OCI-LY1 (cell line): ENCODE results near the gene ACCSL.
A peak's percentile ranks its signal among the peaks of the same experiment; 100 is the strongest.

Experiments used
- H2AFZ ChIP-seq: fragments of 200-600 bp; sonication (generic), shearing (Covaris generic); 2 replicates; pipeline ENCODE4 v1.6.0; 2014; ENCODE audit warnings: antibody characterized with exemption, mild to moderate bottlenecking, low read length
- H3F3A ChIP-seq: fragments of 200-600 bp; sonication (generic), shearing (Covaris generic); 2 replicates; pipeline ENCODE4 v1.6.0; 2014; ENCODE audit warnings: mild to moderate bottlenecking, antibody characterized with exemption, low read length, moderate library complexity; ENCODE audit not compliant: insufficient read depth
- H3K27ac ChIP-seq: fragments of 200-600 bp; sonication (generic); 2 replicates; pipeline ENCODE4 v1.5.1; 2014; ENCODE audit warnings: low read length, mixed run types, mild to moderate bottlenecking, low read depth; ENCODE audit not compliant: poor library complexity, severe bottlenecking
- H3K27me3 ChIP-seq: fragments of 200-600 bp; sonication (generic); 2 replicates; pipeline ENCODE4 v1.6.0; 2014; ENCODE audit warnings: antibody characterized with exemption, mild to moderate bottlenecking, low read length, moderate library complexity; ENCODE audit not compliant: insufficient read depth
- H3K36me3 ChIP-seq: fragments of 200-600 bp; sonication (generic); 2 replicates; pipeline ENCODE4 v1.6.1; 2014; ENCODE audit warnings: mild to moderate bottlenecking, antibody characterized with exemption, low read length, moderate library complexity, mixed read lengths; ENCODE audit not compliant: insufficient read depth
- H3K4me1 ChIP-seq: fragments of 200-600 bp; sonication (generic); 2 replicates; pipeline ENCODE4 v1.5.1; 2014; ENCODE audit warnings: mild to moderate bottlenecking, low read length, moderate library complexity; ENCODE audit not compliant: insufficient read depth, severe bottlenecking
- H3K4me2 ChIP-seq: fragments of 200-600 bp; sonication (generic), shearing (Covaris generic); 2 replicates; pipeline ENCODE4 v1.6.1; 2014; ENCODE audit warnings: low read length
- H3K4me3 ChIP-seq: fragments of 200-600 bp; sonication (generic); 2 replicates; pipeline ENCODE4 v1.5.1; 2014; ENCODE audit warnings: low read length, low read depth, mild to moderate bottlenecking, mixed read lengths; ENCODE audit not compliant: poor library complexity, severe bottlenecking
- H3K79me2 ChIP-seq: fragments of 200-600 bp; shearing (Covaris generic); 2 replicates; pipeline ENCODE4 v1.6.1; 2016; ENCODE audit warnings: mixed run types, low read length, mixed read lengths; ENCODE audit not compliant: insufficient read depth
- H3K9ac ChIP-seq: fragments of 200-600 bp; sonication (generic), shearing (Covaris generic); 2 replicates; pipeline ENCODE4 v1.6.1; 2014; ENCODE audit warnings: mild to moderate bottlenecking, low read length, mixed read lengths
- H3K9me2 ChIP-seq: fragments of 200-600 bp; sonication (generic), shearing (Covaris generic); 2 replicates; pipeline ENCODE4 v1.6.1; 2014; ENCODE audit warnings: low read depth, mild to moderate bottlenecking, low read length, mixed read lengths
- H3K9me3 ChIP-seq: fragments of 200-600 bp; shearing (Covaris generic); 2 replicates; pipeline ENCODE4 v1.6.1; 2014; ENCODE audit warnings: low read length, mixed read lengths
- H4K20me1 ChIP-seq: fragments of 200-600 bp; sonication (generic), shearing (Covaris generic); 2 replicates; pipeline ENCODE4 v1.6.0; 2016; ENCODE audit warnings: mild to moderate bottlenecking, low read length; ENCODE audit not compliant: insufficient read depth
- CTCF ChIP-seq: fragments of 200-600 bp; sonication (generic), shearing (Covaris generic); IDR thresholded peaks from 2 replicates; pipeline ENCODE4 v1.5.1; 2017; ENCODE audit warnings: mild to moderate bottlenecking, antibody characterized with exemption, low read length, moderate library complexity, mixed read lengths
- EZH2 ChIP-seq: fragments of 200-600 bp; sonication (generic), shearing (Covaris generic); IDR thresholded peaks from 2 replicates; pipeline ENCODE4 v1.8.0; 2017; ENCODE audit warnings: borderline replicate concordance, mixed run types, mild to moderate bottlenecking, antibody characterized with exemption, low read length, moderate library complexity, mixed read lengths

The ACCSL gene

GRCh38 chr11:44065161-44065661, 17.4 kb downstream of the ACCSL start:
- TF ChIP-seq CTCF (no peak), EZH2 (no peak)
- Histone ChIP-seq H2AFZ (peak overlapping the region; percentile 27; the same call in 1 of the 2 replicates), H3K9me2 (no peaks in the 10 kb centered on the region), H3K4me1 (peaks cover 20% of the 10 kb centered on the region), H3K27me3 (no peaks in the 10 kb centered on the region), H3K9ac (peak overlapping the region; percentile 78; the same call in 1 of the 2 replicates), H3K4me3 (peak overlapping the region; percentile 63), H3K9me3 (no peaks in the 10 kb centered on the region), H3K4me2 (peak overlapping the region; percentile 70), H3F3A (no peaks in the 10 kb centered on the region), H3K79me2 (no peaks in the 10 kb centered on the region), H3K27ac (no peak overlapping the region), H4K20me1 (no peaks in the 10 kb centered on the region), H3K36me3 (no peaks in the 10 kb centered on the region)

- H3F3A ChIP-seq = no peaks in the 10 kb centered on the region
- peak within 1 kb of the TSS; percentile 95 for H2AFZ ChIP-seq
- H3K4me1 ChIP-seq = peaks cover 20% of the 10 kb centered on the region
- peak within 1 kb of the TSS; percentile 63 for H3K4me3 ChIP-seq
- TF ChIP-seq EZH2 (no peak), CTCF (peak; percentile 74)
- no peaks in the 10 kb centered on the region for H3K9me2 ChIP-seq
- no peaks in the 10 kb centered on the region for H3K36me3 ChIP-seq
- H3K4me2 ChIP-seq = peak within 1 kb of the TSS; percentile 70
- H3K9ac ChIP-seq = peak within 1 kb of the TSS; percentile 78
- H3K79me2 ChIP-seq = no peaks in the 10 kb centered on the region
- H3K27me3 ChIP-seq = no peaks in the 10 kb centered on the region
- H3K27ac ChIP-seq = no peak within 1 kb of the TSS
- H3K9me3 ChIP-seq = no peaks in the 10 kb centered on the region
- H4K20me1 ChIP-seq = no peaks in the 10 kb centered on the region
These were observed 18.3 kb downstream of the ACCSL start, which contains the start of gene ACCS for GRCh38 chr11:44065841-44066731. ACCS (plus strand) TSS chr11:44066270; CDS start chr11:44067628, 1,358 bp downstream.

- H3K4me2 ChIP-seq = peak overlapping the region; percentile 70
- H3K9me3 ChIP-seq = no peaks in the 10 kb centered on the region
- peaks cover 20% of the 10 kb centered on the region for H3K4me1 ChIP-seq
- peak overlapping the region; percentile 78 for H3K9ac ChIP-seq
- H4K20me1 ChIP-seq = no peaks in the 10 kb centered on the region
- H3K79me2 ChIP-seq = no peaks in the 10 kb centered on the region
- no peak overlapping the region for H3K27ac ChIP-seq
- H3K4me3 ChIP-seq = peak overlapping the region; percentile 63
- no peaks in the 10 kb centered on the region for H3F3A ChIP-seq
- H3K36me3 ChIP-seq = no peaks in the 10 kb centered on the region
- no peak for TF ChIP-seq CTCF
- no peak for TF ChIP-seq EZH2
- H3K9me2 ChIP-seq = no peaks in the 10 kb centered on the region
- peak overlapping the region; percentile 95 for H2AFZ ChIP-seq
- H3K27me3 ChIP-seq = no peaks in the 10 kb centered on the region
These were observed 19.0 kb downstream of the ACCSL start for GRCh38 chr11:44066732-44067141.
